Lower leg skin (tissue), 3 donors: ENCODE data around the gene CALML6.

Source experiments
- POLR2A ChIP-seq, 2 donors: fragments of 450-650 bp; IDR thresholded peaks; one replicate each; pipeline ENCODE4 v1.6.1; 2016 to 2017; ENCODE audit warnings: antibody characterized with exemption in 2 of 2, mild to moderate bottlenecking in 1 of 2, moderate library complexity in 1 of 2
- TF ChIP-seq, protein P1 (sequence below), 3 donors: fragments of 450-650 bp; IDR thresholded peaks; one replicate each; pipeline ENCODE4 v1.5.1; 2016; ENCODE audit warnings: antibody characterized with exemption in 3 of 3, mild to moderate bottlenecking in 3 of 3, moderate library complexity in 2 of 3

DNA sequence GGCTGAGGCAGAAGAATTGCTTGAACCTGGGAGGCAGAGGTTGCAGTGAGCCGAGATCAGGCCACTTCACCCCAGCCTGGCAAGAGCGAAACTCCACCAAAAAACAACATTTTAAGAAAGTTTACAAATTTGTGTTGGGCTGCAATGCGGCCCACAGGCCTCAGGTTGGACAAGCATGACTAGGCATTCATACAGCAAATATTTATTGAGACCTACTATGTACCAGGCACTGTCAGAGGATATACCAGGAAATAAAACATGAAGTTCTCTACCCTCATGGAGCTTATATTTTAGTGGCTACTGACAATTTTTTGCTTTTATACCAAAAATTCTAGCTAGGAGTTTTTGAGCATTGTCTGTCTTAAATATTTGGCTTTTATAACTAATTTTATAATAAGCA lies 47.9 kb upstream of the CALML6 start:
- TF ChIP-seq, protein P1, sequence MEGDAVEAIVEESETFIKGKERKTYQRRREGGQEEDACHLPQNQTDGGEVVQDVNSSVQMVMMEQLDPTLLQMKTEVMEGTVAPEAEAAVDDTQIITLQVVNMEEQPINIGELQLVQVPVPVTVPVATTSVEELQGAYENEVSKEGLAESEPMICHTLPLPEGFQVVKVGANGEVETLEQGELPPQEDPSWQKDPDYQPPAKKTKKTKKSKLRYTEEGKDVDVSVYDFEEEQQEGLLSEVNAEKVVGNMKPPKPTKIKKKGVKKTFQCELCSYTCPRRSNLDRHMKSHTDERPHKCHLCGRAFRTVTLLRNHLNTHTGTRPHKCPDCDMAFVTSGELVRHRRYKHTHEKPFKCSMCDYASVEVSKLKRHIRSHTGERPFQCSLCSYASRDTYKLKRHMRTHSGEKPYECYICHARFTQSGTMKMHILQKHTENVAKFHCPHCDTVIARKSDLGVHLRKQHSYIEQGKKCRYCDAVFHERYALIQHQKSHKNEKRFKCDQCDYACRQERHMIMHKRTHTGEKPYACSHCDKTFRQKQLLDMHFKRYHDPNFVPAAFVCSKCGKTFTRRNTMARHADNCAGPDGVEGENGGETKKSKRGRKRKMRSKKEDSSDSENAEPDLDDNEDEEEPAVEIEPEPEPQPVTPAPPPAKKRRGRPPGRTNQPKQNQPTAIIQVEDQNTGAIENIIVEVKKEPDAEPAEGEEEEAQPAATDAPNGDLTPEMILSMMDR (IDR thresholded peaks at IDR 0.05), result no peak
- no peak for TF ChIP-seq POLR2A (IDR thresholded peaks at IDR 0.05)
